Measurements from ENCODE around the gene TCEAL8.
A peak's percentile ranks its signal among the peaks of the same experiment; 100 is the strongest.

DNA sequence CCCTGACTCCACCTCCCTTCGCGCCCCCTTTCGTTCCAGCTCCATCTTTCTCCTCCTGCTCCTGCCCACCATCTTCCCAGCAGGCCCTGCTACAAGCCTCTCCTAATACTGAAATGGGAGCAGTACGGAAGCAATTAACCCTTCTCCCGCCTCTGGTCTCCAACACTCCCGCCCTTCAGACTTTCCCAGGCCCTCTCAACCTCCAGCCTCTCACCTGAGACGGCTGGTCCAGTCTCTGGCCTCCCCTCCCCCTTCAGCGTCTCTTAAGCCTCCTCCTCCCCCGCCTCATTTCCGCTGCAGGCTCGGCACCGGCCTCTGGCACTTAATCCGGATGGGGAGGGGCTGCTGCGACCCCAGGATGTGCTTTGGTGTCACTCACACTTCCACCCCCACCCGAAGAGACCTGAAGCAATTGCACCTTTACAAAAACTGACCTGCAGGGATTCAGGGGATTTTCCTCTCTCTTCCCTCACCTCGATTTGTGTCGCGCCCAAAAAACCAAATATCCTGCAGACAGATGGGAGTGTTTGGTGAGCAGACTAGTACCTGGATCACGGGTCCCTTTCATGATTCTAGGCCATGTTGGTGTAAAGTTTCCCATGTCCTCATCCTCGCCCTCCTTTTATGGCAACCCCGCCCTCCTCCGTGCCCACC is 657 bp downstream of the TCEAL8 start:
- TF ChIP-seq YY1 (IDR thresholded peaks at IDR 0.05; ENCODE audit: insufficient read depth, insufficient read length) (peak; percentile 54), ZNF274 (IDR thresholded peaks at IDR 0.05; ENCODE audit: low read depth, low read length) (no peak)

All from NT2/D1 (cell line).